H1 (cell line): ENCODE results near the gene FBXO17. TPM values are rescaled to one million over a fixed set of nuclear protein-coding genes. Genes with fewer than 3 reads are reported as not detected.

ENCODE experiments used
- CTCF ChIA-PET: fragments of 300-600 bp; sonication (Branson Sonifier 250); formaldehyde crosslinking; loops from one replicate; lab custom pipeline; 2021; ENCODE audit not compliant: partially characterized antibody; lab: Charles Lee
- POLR2A ChIA-PET: fragments of 300-600 bp; sonication (Branson Sonifier 250); formaldehyde crosslinking; loops from one replicate; lab custom pipeline; 2021; ENCODE audit warnings: inconsistent platforms; ENCODE audit not compliant: partially characterized antibody; lab: Charles Lee
- DNase-seq, 2 experiments: peaks; one replicate each; pipeline versions ENCODE4 v3.0.0 to v3.0.0-alpha.2; 2010 to 2022; ENCODE audit warnings: low spot score in 2 of 2, low read depth in 1 of 2, mixed read lengths in 1 of 2
- FAIRE-seq: peaks from 2 replicates; lab custom pipeline; 2011; peaks lifted over from hg19 to GRCh38; lab: Jason Lieb, UNC
- H2AFZ ChIP-seq: 2 replicates; pipeline ENCODE4 v1.8.1; 2012; ENCODE audit warnings: low read length, inconsistent platforms
- H2AK5ac ChIP-seq: 2 replicates; pipeline ENCODE4 v1.6.1; 2013; ENCODE audit warnings: low read depth, low read length
- H2BK120ac ChIP-seq: replicated peaks from 2 replicates; pipeline ENCODE3; 2013; ENCODE audit warnings: low read depth, low read length, inconsistent platforms
- H2BK12ac ChIP-seq: 2 replicates; pipeline ENCODE4 v1.6.1; 2013; ENCODE audit warnings: low read depth, low read length
- H2BK15ac ChIP-seq: 2 replicates; pipeline ENCODE4 v1.6.1; 2013; ENCODE audit warnings: low read length
- H2BK20ac ChIP-seq: 2 replicates; pipeline ENCODE4 v1.6.1; 2013; ENCODE audit warnings: low read length
- H2BK5ac ChIP-seq: 2 replicates; pipeline ENCODE4 v1.6.1; 2013; ENCODE audit warnings: low read depth, low read length
- H3K14ac ChIP-seq: 2 replicates; pipeline ENCODE4 v1.6.1; 2013; ENCODE audit warnings: inconsistent platforms; ENCODE audit not compliant: insufficient read length
- H3K18ac ChIP-seq: 2 replicates; pipeline ENCODE4 v1.6.1; 2013; ENCODE audit warnings: low read length; ENCODE audit errors: extremely low read depth
- H3K23ac ChIP-seq: 2 replicates; pipeline ENCODE4 v1.6.1; 2013; ENCODE audit warnings: inconsistent platforms; ENCODE audit not compliant: insufficient read length
- H3K23me2 ChIP-seq: 2 replicates; pipeline ENCODE4 v1.6.1; 2013; ENCODE audit warnings: low read depth, low read length
- H3K27ac ChIP-seq: 2 replicates; pipeline ENCODE4 v1.6.1; 2011; ENCODE audit warnings: low read depth, low read length, inconsistent platforms
- H3K27me3 ChIP-seq, 4 experiments: replicated peaks in 1 of 4; 1 replicate in 1 of 4; 2 replicates in 3 of 4; pipeline versions ENCODE4 v1.6.1 to v1.8.1; 2011 to 2013; ENCODE audit warnings: low read length in 3 of 4, mild to moderate bottlenecking in 3 of 4, inconsistent platforms in 2 of 4, mixed read lengths in 2 of 4, moderate library complexity in 1 of 4; ENCODE audit not compliant: control insufficient read depth in 3 of 4, insufficient read depth in 3 of 4; ENCODE audit errors: extremely low read depth in 1 of 4
- H3K36me3 ChIP-seq, 4 experiments: 2 replicates each; pipeline versions ENCODE4 v1.6.1 to v1.8.1; 2011 to 2013; ENCODE audit warnings: mild to moderate bottlenecking in 4 of 4, low read length in 3 of 4, moderate library complexity in 2 of 4, control low read depth in 1 of 4, inconsistent platforms in 1 of 4; ENCODE audit not compliant: insufficient read depth in 4 of 4, control insufficient read depth in 2 of 4
- H3K4ac ChIP-seq: replicated peaks from 2 replicates; pipeline ENCODE3; 2013; ENCODE audit warnings: low read length, low read depth, mixed read lengths, inconsistent platforms; ENCODE audit not compliant: insufficient read length
- H3K4me1 ChIP-seq, 4 experiments: replicated peaks in 1 of 4; 1 replicate in 1 of 4; 2 replicates in 3 of 4; pipeline versions ENCODE4 v1.6.1 to v1.8.1; 2011 to 2013; ENCODE audit warnings: low read length in 3 of 4, inconsistent platforms in 2 of 4, mixed read lengths in 1 of 4; ENCODE audit not compliant: insufficient read depth in 4 of 4, control insufficient read depth in 3 of 4
- H3K4me2 ChIP-seq, 2 experiments: 2 replicates each; pipeline versions ENCODE4 v1.6.1 to v1.8.1; 2011 to 2013; ENCODE audit warnings: low read depth in 2 of 2, low read length in 2 of 2, control low read depth in 1 of 2, inconsistent platforms in 1 of 2, mild to moderate bottlenecking in 1 of 2; ENCODE audit not compliant: insufficient read depth in 1 of 2
- H3K4me3 ChIP-seq, 4 experiments: fragments of 200-600, 300-600 bp in 1 of 4; sonication (generic), shearing (Covaris generic), sonication (Bioruptor Twin) in 1 of 4; 2 replicates each; pipeline versions ENCODE4 v1.5.1 to v1.8.1; 2011 to 2016; ENCODE audit warnings: low read length in 4 of 4, low read depth in 3 of 4, control low read depth in 2 of 4, inconsistent platforms in 2 of 4, mild to moderate bottlenecking in 2 of 4, mixed read lengths in 1 of 4, moderate library complexity in 1 of 4; ENCODE audit not compliant: insufficient read depth in 2 of 4; ENCODE audit errors: extremely low read depth in 1 of 4
- H3K56ac ChIP-seq: replicated peaks from 2 replicates; pipeline ENCODE3; 2013; ENCODE audit warnings: low read depth, mild to moderate bottlenecking, mixed read lengths, low read length, inconsistent platforms; ENCODE audit not compliant: insufficient read length
- H3K79me1 ChIP-seq: 2 replicates; pipeline ENCODE4 v1.6.1; 2013; ENCODE audit warnings: low read depth, low read length, control low read depth
- H3K79me2 ChIP-seq, 2 experiments: 2 replicates each; pipeline versions ENCODE4 v1.6.1 to v1.8.1; 2012 to 2013; ENCODE audit warnings: low read length in 2 of 2, mild to moderate bottlenecking in 2 of 2, inconsistent platforms in 1 of 2; ENCODE audit not compliant: insufficient read depth in 2 of 2, control insufficient read depth in 1 of 2
- H3K9ac ChIP-seq, 4 experiments: replicated peaks in 1 of 4; 1 replicate in 1 of 4; 2 replicates in 3 of 4; pipeline versions ENCODE4 v1.6.1 to v1.8.1; 2011 to 2013; ENCODE audit warnings: low read depth in 3 of 4, low read length in 3 of 4, control low read depth in 2 of 4, mild to moderate bottlenecking in 2 of 4, moderate library complexity in 2 of 4, inconsistent platforms in 1 of 4; ENCODE audit errors: extremely low read depth in 1 of 4
- H3K9me3 ChIP-seq, 2 experiments: 2 replicates each; pipeline versions ENCODE4 v1.6.1 to v1.8.1; 2012 to 2013; ENCODE audit warnings: mild to moderate bottlenecking in 2 of 2, moderate library complexity in 2 of 2, control low read depth in 1 of 2, inconsistent platforms in 1 of 2, low read depth in 1 of 2, low read length in 1 of 2, mixed read lengths in 1 of 2; ENCODE audit not compliant: insufficient read depth in 2 of 2
- H4K20me1 ChIP-seq, 2 experiments: replicated peaks in 1 of 2; 2 replicates each; pipeline versions ENCODE3 to v1.8.1; 2011 to 2013; ENCODE audit warnings: inconsistent platforms in 2 of 2, low read length in 2 of 2, mild to moderate bottlenecking in 1 of 2; ENCODE audit not compliant: insufficient read depth in 2 of 2, control insufficient read depth in 1 of 2
- H4K5ac ChIP-seq: 2 replicates; pipeline ENCODE4 v1.6.1; 2013; ENCODE audit warnings: low read length, low read depth, mixed read lengths, inconsistent platforms; ENCODE audit not compliant: insufficient read length
- H4K8ac ChIP-seq: 2 replicates; pipeline ENCODE4 v1.8.0; 2013; ENCODE audit warnings: mild to moderate bottlenecking, moderate library complexity, low read length, inconsistent platforms; ENCODE audit not compliant: insufficient read depth; ENCODE audit errors: extremely low read depth
- H4K91ac ChIP-seq: replicated peaks from 2 replicates; pipeline ENCODE3; 2013; ENCODE audit warnings: low read length, mixed read lengths, inconsistent platforms; ENCODE audit not compliant: insufficient read length
- ASH2L ChIP-seq: fragments of 200-600, 300-600 bp; sonication (generic); IDR thresholded peaks from one replicate; pipeline ENCODE4 v1.7.1; 2017; ENCODE audit warnings: low read length
- CBX5 ChIP-seq: fragments of 300-800, 300-1000 bp; sonication (generic); IDR thresholded peaks from 2 replicates; pipeline ENCODE4 v1.7.1; 2016; ENCODE audit warnings: antibody characterized with exemption, low read length, low read depth
- CHD2 ChIP-seq: IDR thresholded peaks from 2 replicates; pipeline ENCODE4 v1.6.1; 2012; ENCODE audit warnings: low read length, improper control_type of control experiment
- MAFK ChIP-seq: IDR thresholded peaks from 2 replicates; pipeline ENCODE4 v1.6.1; 2012; ENCODE audit warnings: low read depth, mild to moderate bottlenecking, improper control_type of control experiment, low read length
- PHF8 ChIP-seq: fragments of 200-600 bp; sonication (generic); conservative IDR thresholded peaks from 2 replicates; pipeline ENCODE4 v1.7.1; 2012; ENCODE audit warnings: low read depth, mild to moderate bottlenecking, inconsistent platforms, low read length, moderate library complexity
- POU5F1 ChIP-seq: IDR thresholded peaks from 2 replicates; pipeline ENCODE4 v1.6.1; 2011; ENCODE audit warnings: low read depth, mild to moderate bottlenecking, low read length, moderate library complexity
- RFX5 ChIP-seq: IDR thresholded peaks from 2 replicates; pipeline ENCODE4 v1.6.1; 2011; ENCODE audit warnings: low read depth, low read length, improper control_type of control experiment, borderline replicate concordance
- SP1 ChIP-seq: IDR thresholded peaks from 2 replicates; pipeline ENCODE4 v1.6.1; 2011; ENCODE audit warnings: low read depth, low read length
- SP2 ChIP-seq: IDR thresholded peaks from 2 replicates; pipeline ENCODE4 v1.6.1; 2012; ENCODE audit warnings: mild to moderate bottlenecking, low read length, inconsistent platforms
- USF2 ChIP-seq: IDR thresholded peaks from 2 replicates; pipeline ENCODE4 v1.6.1; 2011; ENCODE audit warnings: low read length, improper control_type of control experiment
- ZNF274 ChIP-seq: IDR thresholded peaks from 2 replicates; pipeline ENCODE4 v1.7.0; 2012; ENCODE audit warnings: low read length, borderline replicate concordance; ENCODE audit errors: extremely low read depth
- WGBS, 2 experiments: shearing (Covaris generic) in 1 of 2; methylation state at CpG; one replicate each; pipeline versions ENCODE4 v1.1.6 to v1.1.7; 2013 to 2015; ENCODE audit warnings: low lambda C conversion rate in 2 of 2, mixed read lengths in 2 of 2, inconsistent platforms in 1 of 2, low coverage in 1 of 2, missing lambda C conversion rate in 1 of 2; ENCODE audit not compliant: insufficient replicate concordance in 2 of 2, insufficient coverage in 1 of 2, insufficient read length in 1 of 2; ENCODE audit errors: extremely low coverage in 1 of 2, missing lambda C conversion rate in 1 of 2; 5-methylcytosine and 5-hydroxymethylcytosine counted together
- polyA plus RNA-seq, 7 experiments: library from polyadenylated mRNA; depleted of rRNA in 3 of 7; stranded (reverse) in 5 of 7; unstranded in 2 of 7; fragments of >200 nt in 5 of 7; fragments of 200-250 nt in 2 of 7; gene quantifications; 1 replicate in 5 of 7; 2 replicates in 1 of 7; 4 replicates in 1 of 7; pipeline versions ENCODE4 v1.2.1 to v1.2.3, GENCODE V29; 2011 to 2013; ENCODE audit warnings: missing spikeins in 2 of 7, mixed read lengths in 2 of 7
- total RNA-seq: library from RNA; stranded (reverse); fragmentation: NEBNext Ultra II Directional; extraction: Animal tissue kit (Norgen Biotek cat#: 25700); gene quantifications from 2 replicates; pipeline ENCODE4 v1.2.1, GENCODE V29; 2021

FBXO17 gene
- total and polyA plus RNA-seq, 2 of the 8 experiments (the other 6 are each of a cell fraction or from before 2014, with no cell fraction given): 11.7 to 15.3 TPM

- no peak overlapping the region; the same call in 1 of the 2 replicates for H4K8ac ChIP-seq
- H2AK5ac ChIP-seq: no peak overlapping the region
- H3K36me3 ChIP-seq: peaks cover 0 to 12% (median under 1%) of the 10 kb centered on the region in 4 experiments; a peak in 3 of 8 replicates
- no peak overlapping the region for H3K14ac ChIP-seq
- H3K4me1 ChIP-seq: peaks cover 0 to 8% (median 1%) of the 10 kb centered on the region in 4 experiments; a peak in 3 of 7 replicates
- POLR2A ChIA-PET: interaction anchor here (0.8 to 1.4 kb wide), 11 partner anchors 9 to 74 kb away, joined by 3 to 6 read pairs (median 3); partner anchors contain the start of gene NFKBIB
- no peak overlapping the region for H2BK12ac ChIP-seq
- H2AFZ ChIP-seq: no peak overlapping the region
- no peaks in the 10 kb centered on the region for H3K79me1 ChIP-seq
- DNase-seq: no peak
- H2BK5ac ChIP-seq: no peak overlapping the region
- H2BK15ac ChIP-seq: no peak overlapping the region
- no peaks in the 10 kb centered on the region for H3K79me2 ChIP-seq
- H3K9me3 ChIP-seq: no peaks in the 10 kb centered on the region; a peak in 1 of 4 replicates
- no peak overlapping the region for H3K4ac ChIP-seq
- no peak for TF ChIP-seq RFX5
- TF ChIP-seq PHF8: no peak
- no peak for TF ChIP-seq CHD2
- no peak for TF ChIP-seq CBX5
- TF ChIP-seq SP1: no peak
- TF ChIP-seq ZNF274: no peak
- TF ChIP-seq POU5F1: no peak
- no peak for TF ChIP-seq MAFK
- no peak for TF ChIP-seq SP2
- no peak for TF ChIP-seq ASH2L
- no peak for TF ChIP-seq USF2
- no peak overlapping the region for H4K91ac ChIP-seq
- H3K56ac ChIP-seq: no peak overlapping the region
- H3K4me3 ChIP-seq: 0 out of 8 replicates have a peak overlapping the region, but pooled peaks of 1 of the 4 experiments have one; percentile 12
- no peak for FAIRE-seq
- H3K27me3 ChIP-seq: no peaks in the 10 kb centered on the region; a peak in 1 of 7 replicates
- H2BK120ac ChIP-seq: no peak overlapping the region
- H3K23me2 ChIP-seq: no peaks in the 10 kb centered on the region; the same call in 1 of the 2 replicates
- H4K5ac ChIP-seq: no peak overlapping the region
- no peak overlapping the region for H3K27ac ChIP-seq
- no peak overlapping the region for H2BK20ac ChIP-seq
- no peak overlapping the region for H3K9ac ChIP-seq
- no peak overlapping the region; the same call in 1 of the 2 replicates for H3K18ac ChIP-seq
- peaks cover 0 to 3% of the 10 kb centered on the region in 2 experiments for H4K20me1 ChIP-seq
- CTCF ChIA-PET: interaction anchor here (0.6 to 1.3 kb wide), 2 partner anchors 12 to 163 kb away, joined by 3 read pairs; partner anchors contain the start of genes NFKBIB and SIRT2
- H3K23ac ChIP-seq: no peak overlapping the region
- no peak overlapping the region for H3K4me2 ChIP-seq
- WGBS, 2 experiments: 74% methylated on average over 11 of the region's 16 CpGs; no CpG with 5 or more reads in 1 of the 2 experiments
Measured at GRCh38 chr19:38911388-38912001, 64.0 kb downstream of the FBXO17 start.
